DMS 273 (cell line): ENCODE measurements around the gene NPBWR2.

Source experiments
- DNase-seq: peaks from one replicate; lab custom pipeline; 2025; ENCODE audit not compliant: unreplicated experiment; lab: John Stamatoyannopoulos, UW

NPBWR2 gene

DNA sequence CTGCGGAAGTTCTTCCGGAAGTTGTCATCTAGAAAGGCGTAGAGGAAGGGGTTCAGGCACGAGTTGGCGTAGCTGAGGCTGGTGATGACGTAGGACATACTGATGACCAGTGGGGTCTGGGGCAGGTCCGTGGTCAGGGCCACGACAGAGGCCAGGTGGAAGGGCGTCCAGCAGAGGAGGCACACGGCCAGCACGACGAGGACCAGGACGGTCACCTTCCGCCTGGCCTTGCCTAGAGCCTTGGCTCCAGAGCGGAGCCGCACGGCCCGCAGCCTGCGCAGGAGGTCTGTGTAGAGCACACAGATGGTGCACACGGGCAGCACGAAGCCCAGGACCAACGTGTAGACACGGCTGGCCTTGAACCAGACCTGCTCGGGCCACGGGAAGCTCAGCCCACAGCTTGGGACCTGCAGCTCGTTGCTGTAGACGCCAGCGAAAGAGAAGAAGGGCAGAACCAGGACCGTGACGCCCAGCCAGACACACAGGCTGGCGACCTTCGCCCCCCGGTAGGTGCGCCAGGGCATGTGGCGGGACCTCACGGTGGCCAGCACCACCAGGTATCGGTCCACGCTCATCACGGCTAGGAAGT, 1.4 kb downstream of the NPBWR2 start:
- DNase-seq, result no peak

DNA sequence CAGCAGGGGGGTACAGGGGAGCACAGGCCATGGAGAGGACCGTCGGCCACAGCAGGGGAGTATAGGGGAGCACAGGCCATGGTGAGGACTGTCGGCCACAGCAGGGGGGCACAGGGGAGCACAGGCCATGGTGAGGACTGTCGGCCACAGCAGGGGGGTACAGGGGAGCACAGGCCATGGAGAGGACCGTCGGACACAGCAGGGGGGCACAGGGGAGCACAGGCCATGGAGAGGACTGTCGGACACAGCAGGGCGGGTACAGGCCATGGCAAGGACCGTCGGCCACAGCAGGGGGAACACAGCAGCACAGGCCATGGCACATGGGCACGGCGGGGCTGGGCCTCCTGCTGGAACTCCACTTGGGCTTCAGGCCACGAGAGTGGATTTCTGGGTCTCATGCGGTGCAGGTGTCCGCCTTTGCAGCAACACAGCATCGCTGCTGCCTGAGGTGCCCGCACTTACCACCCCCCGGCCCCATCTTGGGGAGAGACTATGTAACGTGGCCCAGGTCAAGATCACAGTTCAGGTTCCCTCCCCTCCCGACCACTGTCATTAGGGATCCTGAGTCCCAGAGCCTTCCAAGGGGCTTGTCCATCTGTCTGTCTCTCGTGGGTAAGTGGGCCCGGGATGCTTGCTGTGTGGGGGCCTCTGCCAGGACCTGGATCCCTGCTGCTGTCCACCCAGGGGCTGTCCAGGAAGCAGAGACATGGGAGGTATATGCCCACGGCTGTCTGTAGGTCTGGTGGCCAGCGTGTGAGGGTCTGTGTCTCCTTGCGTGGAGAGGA, 2.5 kb downstream of the NPBWR2 start:
- no peak for DNase-seq

- DNase-seq, result no peak
Observed at GRCh38 chr20:64103871-64104666, 3.3 kb downstream of the NPBWR2 start.

DNA sequence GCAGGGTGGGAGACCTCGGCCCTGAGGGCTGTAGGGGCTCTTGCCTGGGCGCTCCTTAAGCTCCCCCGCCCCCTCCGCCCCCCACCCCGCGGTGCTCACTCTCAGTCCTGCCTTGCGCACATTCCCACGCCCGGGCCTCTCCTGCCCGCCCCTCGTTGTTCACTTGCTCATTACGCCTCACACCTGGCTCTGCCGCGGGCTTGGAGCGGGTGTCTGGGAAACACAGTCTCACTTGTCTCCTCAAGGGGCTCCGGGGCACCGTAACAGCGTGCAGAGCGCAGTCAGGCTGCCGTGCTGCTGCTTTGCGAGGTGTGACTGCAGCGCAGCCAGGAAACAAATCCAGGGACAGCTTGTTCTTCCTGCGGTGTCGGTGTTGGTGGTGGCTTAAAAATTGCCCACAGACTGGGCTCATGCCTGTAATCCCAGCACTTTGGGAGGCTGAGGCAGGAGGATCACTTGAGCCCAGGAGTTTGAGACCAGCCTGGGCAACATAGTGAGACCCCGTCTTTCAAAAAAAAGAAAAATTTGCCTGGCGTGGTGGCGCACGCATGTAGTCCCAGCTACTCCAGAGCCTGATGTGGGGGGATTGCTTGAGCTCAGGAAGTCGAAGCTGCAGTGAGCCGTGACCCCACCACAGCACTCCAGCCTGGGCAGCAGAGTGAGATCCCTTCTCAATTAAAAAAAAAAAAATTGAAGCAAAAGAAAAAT, 4.6 kb downstream of the NPBWR2 start:
- peak; percentile 75 for DNase-seq

GRCh38 chr20:64101731-64102621, 5.4 kb downstream of the NPBWR2 start:
- peak; percentile 87 for DNase-seq

DNA sequence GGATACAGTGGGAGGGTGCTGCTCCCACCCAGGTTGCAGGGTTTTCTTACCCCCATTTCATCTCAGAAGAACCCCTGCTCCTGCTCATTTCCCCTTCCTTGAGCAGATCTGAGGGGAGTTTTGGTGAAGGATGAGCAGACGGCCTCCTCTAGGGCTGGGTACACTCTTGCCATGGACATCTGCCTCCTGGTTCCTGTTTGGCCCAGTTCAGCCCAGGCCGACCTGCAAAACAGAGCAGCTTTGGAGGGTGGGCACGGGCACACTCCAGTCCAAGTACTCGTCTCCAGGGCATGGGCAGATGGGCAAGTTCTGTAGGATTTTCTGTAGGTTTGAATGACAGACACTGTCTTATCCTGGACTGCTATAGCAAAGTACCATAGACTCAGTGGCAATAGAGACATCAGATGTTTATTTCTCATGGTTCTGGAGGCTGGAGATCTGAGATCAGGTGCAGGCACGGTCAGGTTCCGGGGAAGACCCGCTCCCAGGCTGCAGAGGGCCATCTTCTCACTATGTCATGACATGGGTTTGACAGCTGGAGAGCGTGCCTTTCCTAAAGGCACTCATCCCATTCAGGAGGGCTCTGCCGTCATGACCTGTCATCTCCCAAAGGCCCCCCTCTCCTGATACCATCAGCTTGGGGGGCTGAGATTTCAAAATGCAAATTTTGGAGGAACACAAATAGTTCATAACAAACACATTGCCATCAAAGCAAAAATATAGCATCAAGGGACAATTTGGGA, 6.2 kb downstream of the NPBWR2 start:
- no peak for DNase-seq

DNA sequence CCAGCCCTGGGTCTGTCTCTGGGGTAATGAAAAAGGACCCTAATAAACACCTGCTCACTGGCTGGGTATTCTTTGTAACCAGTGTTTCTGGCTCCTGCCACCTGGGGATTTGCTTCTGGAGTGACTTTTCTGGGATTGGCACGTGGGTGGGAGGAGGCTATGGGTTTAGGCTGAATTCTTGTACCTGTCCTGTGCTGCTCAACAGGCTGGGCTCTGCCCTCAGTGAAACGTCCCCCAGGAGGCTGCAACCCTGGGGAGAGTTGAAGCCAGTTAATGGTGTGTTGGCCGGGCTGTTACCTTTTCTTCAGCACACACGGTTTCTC, 6.8 kb downstream of the NPBWR2 start:
- DNase-seq, result no peak

GRCh38 chr20:64099880-64100565, 7.3 kb downstream of the NPBWR2 start:
- DNase-seq, result no peak

DNA sequence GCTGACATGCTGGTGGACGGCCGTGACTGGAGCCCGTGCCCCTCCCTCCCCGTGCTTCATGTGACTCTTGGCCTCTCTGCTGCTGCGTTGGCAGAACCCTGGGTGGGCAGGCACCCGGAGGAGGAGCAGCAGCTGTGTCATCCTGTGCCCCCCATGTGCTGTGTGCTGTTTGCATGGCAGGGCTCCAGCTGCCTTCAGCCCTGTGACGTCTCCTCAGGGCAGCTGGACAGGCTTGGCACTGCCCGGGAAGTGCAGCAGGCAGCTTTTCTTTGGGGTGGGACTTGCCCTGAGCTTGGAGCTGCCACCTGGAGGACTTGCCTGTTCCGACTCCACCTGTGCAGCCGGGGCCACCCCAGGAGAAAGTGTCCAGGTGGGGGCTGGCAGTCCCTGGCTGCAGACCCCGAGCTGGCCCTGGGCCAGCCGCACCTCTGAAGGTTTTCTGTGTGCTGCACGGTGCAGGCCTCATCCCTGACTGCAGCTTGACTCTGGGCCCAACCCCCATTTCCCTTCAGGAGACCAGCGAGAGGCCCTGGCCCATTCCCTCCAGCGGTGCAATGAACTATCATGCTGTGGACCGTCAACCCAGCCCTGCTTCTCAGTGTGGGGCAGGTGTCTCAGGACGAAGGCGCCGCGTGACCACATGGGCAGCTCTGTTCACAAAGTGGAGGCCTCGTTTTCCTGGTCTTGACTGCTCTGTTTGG, 8.1 kb downstream of the NPBWR2 start:
- DNase-seq, result peak; percentile 81

DNA sequence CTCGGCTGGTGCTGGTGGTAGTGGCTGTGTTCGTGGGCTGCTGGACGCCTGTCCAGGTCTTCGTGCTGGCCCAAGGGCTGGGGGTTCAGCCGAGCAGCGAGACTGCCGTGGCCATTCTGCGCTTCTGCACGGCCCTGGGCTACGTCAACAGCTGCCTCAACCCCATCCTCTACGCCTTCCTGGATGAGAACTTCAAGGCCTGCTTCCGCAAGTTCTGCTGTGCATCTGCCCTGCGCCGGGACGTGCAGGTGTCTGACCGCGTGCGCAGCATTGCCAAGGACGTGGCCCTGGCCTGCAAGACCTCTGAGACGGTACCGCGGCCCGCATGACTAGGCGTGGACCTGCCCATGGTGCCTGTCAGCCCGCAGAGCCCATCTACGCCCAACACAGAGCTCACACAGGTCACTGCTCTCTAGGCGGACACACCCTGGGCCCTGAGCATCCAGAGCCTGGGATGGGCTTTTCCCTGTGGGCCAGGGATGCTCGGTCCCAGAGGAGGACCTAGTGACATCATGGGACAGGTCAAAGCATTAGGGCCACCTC, 8.8 kb downstream of the NPBWR2 start:
- DNase-seq, result no peak

DNA sequence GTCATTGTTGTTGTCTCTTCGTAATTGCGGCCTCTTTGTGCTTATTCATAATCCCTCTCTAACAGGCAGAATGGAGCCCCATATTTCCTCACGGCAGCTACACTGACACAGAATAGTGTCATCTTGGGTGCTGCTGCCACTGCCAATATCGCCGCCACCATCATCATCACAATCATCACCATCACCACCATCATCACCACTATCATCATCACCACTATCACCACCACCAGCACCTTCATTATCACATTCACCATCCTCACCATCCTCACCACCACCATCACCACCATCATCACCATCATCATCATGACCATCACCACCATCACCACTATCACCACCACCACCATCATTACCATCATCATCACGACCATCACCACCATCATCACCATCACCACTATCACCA, 10.8 kb downstream of the NPBWR2 start:
- no peak for DNase-seq

- no peak for DNase-seq
Observed at GRCh38 chr20:64095927-64096326, 11.4 kb downstream of the NPBWR2 start.

DNA sequence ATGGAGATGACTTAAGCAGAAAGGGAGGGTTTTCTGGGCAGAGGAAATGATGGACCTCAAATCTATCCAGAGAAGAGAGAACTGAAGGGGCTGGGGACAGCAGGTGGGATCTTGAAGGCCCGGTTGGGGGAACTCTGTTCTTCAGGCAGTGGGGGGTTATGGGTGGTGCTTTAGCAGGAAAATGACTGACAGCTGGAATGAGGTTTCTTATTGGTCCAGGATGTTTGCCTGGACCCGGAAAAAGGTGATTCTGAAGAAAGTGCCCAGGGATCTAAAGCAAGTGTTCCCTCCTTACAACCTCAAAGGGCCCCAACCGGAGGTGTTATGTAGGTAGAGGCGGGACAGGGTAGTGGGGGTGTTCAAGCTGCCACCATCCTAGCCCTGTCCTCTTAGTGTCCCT, 11.9 kb downstream of the NPBWR2 start:
- no peak for DNase-seq

DNA sequence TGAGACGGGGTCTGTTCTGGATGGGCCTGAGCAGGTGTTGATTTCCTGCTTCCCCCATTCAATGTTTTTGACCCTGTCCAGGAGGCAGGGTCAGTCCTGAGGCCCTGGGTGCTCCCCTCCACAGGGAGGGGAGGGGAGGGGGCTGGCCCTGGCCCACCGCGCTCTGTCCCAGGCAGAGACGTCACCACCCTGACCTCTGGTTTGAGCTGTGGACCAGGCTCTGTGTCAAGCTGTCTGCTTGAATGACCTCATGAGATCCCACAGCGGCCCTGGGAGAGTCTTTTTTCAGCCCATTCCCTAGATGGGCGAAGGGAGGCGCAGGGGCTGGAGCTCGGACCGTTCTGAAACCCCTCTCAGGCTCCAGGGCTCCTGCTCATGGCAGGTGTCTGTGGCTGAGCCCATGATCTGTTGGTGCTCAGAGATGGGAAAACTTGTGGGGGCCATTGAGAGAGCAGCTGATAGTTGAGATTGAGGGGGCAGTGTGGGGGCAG, 14.3 kb downstream of the NPBWR2 start:
- DNase-seq, result peak; percentile 34

DNA sequence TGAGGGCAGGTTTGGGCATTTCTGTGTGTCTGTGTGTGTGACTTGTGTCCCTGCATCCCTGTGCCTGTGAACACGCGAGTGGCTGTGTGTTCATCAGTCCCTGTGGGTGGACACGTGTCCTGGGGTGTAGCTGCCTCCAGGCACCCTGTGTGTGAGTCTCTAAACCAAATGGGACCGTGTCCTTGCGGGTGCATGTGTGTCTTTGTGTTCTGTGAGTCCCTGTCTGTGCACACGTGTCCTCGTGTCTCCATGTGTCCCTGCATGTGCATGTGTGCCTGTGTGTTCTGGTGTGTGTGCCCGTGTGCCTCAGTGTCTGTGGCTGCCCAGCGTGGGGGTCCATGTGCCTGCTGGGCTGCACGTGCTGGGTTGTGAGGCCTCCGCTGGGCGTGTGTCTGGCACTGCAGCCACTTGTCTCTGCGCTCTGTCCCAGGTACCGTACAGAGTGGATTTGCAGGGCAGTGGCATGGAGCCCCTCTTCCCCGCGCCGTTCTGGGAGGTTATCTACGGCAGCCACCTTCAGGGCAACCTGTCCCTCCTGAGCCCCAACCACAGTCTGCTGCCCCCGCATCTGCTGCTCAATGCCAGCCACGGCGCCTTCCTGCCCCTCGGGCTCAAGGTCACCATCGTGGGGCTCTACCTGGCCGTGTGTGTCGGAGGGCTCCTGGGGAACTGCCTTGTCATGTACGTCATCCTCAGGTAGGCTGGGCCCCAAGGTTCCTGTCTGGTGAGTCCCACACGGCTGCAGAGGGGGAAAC, 14.9 kb downstream of the NPBWR2 start:
- no peak for DNase-seq

GRCh38 chr20:64091770-64092169, 15.6 kb downstream of the NPBWR2 start:
- peak; percentile 57 for DNase-seq

DNA sequence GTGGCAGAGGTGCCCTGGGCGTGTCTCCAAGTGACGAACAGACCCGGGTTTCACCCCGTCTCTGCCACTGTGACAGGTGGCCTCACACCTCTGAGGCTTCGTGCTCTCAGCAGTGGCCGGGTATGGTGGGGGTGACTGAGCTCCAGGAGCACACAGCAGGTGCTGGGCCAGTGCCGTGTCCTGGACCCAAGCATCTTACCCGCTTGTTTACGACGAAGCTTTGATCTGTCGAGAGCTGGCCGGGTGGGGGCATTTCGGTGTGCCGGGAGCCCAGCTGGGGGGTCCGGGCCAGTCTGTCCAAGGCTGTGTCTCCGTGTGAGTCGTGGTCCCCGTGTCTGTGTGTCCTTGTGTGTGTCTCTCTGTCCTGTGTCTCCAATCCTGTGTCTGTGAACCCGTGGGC, 16.0 kb downstream of the NPBWR2 start:
- no peak for DNase-seq

DNA sequence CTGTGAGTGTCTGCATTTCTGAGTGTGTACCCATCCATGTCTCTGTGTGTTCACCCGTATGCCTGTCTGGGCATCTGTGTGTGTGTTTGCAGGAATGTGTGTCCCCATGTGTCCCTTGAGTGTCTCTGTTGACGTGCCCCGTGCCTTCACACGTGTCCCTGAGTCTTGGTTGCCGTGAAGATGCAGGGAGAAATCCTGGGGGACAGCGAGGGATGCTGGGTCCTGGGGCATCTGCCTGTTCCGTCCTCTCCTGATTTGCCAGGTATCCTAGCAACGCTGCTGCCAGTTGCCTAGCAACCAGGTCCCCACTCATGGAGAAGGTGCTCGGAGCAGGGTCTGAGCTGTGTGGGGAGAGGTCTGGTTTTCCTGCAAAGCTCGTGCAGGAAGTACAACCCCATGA, 17.2 kb downstream of the NPBWR2 start:
- peak; percentile 86 for DNase-seq
